Medulla oblongata (tissue), 1 donor: ENCODE measurements around the gene GSE1.
A peak's percentile ranks its signal among the peaks of the same experiment; 100 is the strongest.

ENCODE experiments used
- DNase-seq: peaks from one replicate; pipeline ENCODE4 v3.0.0-alpha.2; 2015; ENCODE audit errors: extremely low spot score

The GSE1 gene

GRCh38 chr16:85697431-85697830 lies 84.3 kb downstream of the GSE1 start:
- DNase-seq: no peak

DNA sequence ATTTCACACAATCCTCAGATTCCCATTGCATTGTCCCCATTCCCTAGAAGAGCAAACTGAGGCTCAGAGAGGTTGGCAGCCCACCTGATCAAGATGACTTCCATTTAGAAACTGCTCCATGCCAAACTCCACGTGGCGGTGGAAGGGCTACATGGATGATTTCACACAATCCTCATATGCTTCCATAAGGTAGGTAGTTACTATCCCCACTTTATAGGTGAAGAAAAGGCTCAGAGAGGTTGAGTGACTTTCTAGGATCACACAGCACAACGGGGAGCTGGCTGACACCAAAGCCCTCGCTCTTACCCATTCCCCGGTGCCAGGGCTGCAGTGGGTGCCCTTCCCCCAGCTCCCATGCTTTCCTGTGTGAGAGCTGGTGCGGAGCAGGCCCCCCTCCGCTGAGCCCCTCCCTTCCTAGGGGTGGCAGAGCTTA lies 85.4 kb downstream of the GSE1 start:
- DNase-seq: no peak

GRCh38 chr16:85698935-85699558 lies 85.9 kb downstream of the GSE1 start:
- DNase-seq: no peak

- peak; percentile 27 for DNase-seq
Measured at GRCh38 chr16:85699628-85700027, 86.5 kb downstream of the GSE1 start.

DNA sequence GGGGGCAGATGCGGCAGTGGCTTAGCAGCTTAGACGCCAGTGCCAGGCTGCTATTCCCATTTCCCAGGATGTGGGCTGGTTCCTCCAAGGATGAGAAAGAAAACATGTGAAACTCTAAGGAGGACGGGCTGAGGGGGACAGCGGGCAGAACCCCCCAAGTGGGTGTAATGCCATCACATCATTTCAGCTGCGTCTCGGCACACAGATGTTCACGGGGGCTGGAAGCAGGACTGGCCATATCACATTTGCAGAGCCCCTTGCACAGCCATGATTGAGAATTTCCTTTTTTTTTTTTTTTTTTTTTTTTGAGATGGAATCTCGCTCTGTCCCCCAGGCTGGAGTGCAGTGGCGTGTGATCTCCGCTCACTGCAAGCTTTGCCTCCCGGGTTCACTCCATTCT lies 90.9 kb downstream of the GSE1 start:
- DNase-seq: no peak

GRCh38 chr16:85704900-85705846 lies 92.1 kb downstream of the GSE1 start:
- no peak for DNase-seq

GRCh38 chr16:85706449-85707034 lies 93.4 kb downstream of the GSE1 start:
- no peak for DNase-seq

DNA sequence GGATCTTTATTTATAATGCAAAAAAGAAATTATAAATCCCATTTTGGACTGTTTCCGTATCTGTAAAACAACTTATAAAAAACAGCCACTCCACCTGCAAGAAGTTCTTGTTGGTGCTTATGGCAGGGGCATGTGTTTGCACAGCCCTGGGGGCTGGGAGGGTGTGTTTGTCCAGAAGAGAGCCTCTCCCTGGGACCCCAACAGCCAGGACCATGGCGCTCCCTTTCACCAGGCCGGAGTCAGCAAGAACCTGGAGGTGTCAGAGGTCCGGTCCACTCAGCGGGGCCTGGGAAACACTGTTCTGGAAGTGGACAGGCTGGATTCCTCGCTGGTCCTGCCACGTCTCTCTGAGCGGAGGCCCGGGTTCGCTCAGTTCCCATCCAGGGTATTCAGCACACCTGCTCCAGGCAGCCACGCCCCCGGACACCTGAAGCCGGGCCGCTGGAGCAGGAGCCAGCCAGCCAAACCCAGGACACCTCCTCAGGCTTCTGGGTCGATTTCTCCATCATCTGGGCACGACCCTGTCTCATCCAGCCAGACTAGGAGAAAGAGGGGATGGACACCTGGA lies 94.5 kb downstream of the GSE1 start:
- DNase-seq: no peak

DNA sequence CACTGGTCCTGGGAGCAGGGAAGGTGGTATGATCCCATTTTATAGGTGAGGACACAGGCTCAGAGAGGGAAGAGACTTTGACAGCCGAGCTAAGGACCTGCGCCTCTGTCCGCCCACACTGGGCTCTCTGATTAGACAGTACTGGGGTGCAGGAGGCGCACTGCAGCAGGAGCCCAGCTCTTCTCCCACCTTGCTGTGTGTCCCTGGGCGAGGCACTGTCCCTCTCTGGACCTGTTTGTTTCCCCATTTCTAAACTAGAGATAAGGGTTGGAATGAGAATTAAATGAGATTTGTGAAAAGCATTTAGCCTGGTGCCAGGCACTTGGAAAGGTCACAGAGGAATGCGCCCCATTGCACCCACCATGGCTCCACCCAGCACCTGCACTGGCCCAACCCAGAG lies 95.2 kb downstream of the GSE1 start:
- DNase-seq: no peak

- DNase-seq: no peak
Measured at GRCh38 chr16:85709766-85710585, 96.9 kb downstream of the GSE1 start.

- no peak for DNase-seq
Measured at GRCh38 chr16:85710732-85711131, 97.6 kb downstream of the GSE1 start.

- DNase-seq: no peak
Measured at GRCh38 chr16:85711982-85712587, 99.0 kb downstream of the GSE1 start.

DNA sequence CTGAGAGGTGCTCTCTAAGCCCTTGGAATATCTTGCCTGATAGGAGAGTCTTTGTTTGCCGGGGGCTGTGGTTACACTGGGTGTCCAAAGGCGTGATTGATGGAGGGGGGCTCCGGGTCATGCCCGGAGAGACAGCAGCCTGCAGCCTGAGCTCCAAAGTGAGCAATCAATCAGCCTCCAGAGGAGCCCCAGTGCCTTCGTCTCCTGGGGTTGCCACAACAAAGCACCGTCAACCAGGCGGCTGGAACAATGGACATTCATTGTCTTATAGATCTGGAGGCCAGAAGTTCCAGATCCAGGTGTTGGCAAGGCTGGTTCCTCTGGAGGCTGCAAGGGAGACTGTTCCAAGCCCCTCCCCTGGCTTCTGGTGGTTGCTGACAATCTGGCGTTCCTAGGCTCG lies 99.7 kb downstream of the GSE1 start:
- no peak for DNase-seq

DNA sequence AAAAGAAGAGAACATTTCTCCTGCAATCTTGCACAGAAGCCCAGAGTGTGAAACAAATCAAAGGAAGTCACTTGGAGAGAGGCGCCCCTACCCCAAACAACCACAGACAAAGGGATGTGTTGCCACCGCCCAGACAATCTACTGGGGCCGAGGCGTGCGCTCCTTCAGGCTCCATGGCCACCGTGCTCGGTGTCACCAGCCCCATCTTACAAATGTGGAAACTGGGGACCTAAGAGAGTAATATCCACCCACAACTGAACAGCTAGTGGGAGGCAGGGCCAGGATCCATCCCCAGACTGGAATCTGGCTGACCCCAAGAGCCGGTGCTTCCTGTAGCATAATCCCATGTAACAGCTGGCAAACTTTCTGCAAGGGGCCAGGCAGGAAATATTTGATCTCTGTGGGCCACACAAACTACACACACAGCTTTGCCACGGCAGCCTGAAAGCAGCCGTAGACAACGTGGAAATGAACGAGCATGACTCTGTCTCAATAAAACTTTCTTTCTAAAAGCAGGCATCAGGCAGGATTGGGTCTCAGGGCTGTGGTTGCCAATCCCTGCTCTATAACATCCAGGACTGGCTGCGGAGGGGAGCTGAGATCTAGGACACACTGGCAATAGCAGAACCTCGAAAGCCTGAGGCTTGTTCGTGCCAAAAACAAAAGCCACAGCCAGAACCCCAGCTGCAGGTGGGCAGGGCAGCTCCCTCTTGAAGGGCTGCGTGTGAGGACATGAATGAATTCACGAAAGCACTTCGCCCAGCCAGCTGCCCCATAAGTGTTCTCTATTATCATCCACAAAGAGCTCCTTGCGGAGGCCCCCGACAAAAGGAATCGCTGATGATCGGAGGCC lies 102.3 kb downstream of the GSE1 start:
- DNase-seq: no peak

DNA sequence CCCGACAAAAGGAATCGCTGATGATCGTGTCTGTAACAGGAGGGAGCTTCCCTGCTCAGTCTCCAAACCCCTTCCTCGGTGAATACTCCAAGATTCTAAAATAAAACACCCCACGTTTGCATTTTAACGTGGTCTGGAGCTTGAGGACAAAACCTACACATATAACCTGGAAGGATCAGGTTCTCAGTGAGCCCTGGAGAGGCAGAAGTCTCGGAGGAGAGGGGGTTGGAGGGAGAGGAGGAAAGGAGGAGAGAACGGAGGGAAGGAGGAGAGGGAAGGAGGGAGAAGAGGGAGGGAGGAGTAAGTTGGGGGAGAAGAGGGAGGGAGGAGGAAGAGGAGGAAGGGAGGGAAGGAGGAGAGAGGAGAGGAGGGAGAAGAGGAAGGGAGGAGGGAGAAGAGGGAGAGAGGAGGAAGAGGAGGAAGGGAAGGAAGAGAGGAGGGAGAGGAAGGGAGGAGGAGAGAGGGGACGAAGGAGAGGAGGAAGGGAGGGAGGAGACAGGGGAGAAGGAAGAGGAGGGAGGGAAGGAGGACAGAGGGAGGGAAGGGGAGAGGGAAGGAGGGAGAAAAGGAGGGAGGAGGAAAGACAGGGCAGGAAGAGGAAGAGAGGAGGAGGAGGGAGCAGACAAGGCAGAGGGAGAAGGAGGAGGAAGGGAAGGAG lies 103.0 kb downstream of the GSE1 start:
- DNase-seq: no peak

DNA sequence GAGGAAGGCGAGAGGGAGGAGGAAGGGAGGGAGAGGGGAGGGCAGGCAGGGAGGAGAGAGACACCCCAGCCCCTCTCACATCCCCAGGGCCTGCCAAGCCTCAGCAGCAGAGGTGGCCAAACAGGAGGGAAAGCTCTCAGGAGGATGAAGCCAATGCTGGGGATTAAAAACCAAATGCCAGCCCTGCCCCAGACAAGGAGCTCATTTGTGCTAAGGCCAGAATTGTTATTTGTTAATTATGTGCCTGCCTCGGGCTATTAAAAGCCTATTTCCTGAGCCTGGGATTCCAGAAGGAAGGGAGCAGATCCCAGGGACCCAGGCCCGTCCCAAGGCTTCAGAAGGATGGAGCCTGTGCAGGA lies 103.5 kb downstream of the GSE1 start:
- peak; percentile 46 for DNase-seq

DNA sequence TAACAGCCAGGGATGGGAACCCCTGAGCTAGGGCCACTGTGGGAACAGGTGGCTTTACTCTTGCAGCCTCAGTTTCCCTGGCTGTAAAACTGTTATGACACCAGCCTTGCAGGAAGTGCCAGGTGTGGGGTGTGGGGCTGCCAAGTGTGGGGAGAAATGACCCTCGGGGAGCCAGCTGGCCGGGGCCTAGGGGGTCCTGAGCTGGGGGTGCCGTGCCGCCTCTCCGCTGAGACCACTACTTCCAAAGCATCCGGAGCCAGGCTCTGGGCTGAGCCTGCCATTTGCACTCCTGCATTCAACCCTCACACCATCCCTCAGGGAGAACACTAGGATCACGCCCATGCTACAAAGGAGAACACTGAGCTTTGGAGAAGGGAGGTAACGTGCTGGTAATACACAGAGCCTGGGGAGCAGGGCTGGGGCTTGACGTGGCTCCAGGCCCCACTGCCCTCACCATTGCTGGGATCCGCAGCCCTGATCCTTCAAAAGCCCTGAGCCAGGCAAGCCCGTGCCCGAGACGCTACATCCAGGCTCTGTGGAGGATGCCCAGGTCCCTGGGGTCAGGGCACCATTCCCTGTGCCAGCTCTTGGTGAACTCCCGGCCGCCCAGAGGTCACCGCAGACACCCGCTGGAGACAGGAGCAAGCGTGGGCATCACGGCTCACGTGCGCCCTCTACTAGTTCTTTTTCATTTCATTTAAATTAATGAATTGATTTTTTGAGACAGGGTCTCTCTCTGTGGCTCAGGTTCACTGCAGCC lies 104.5 kb downstream of the GSE1 start:
- peak; percentile 69 for DNase-seq

DNA sequence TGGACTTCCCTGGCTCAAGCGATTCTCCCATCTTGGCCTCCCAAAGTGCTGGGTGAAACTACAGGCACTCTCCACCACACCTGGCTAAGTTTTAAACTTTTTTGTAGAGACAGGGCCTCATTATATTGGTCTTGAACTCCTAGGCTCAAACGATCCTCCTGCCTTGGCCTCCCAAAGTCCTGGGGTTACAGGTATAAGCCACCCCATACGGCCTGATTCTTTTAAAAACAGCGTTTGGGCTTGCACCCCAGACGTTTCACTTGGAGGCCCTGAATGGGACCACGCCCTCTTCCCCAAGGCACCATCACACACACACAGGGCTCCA lies 105.0 kb downstream of the GSE1 start:
- DNase-seq: no peak

GRCh38 chr16:85718682-85719081 lies 105.6 kb downstream of the GSE1 start:
- no peak for DNase-seq
